K562 (cell line): Measurements from ENCODE around the gene LTA4H. TPM values are rescaled to one million over a fixed set of nuclear protein-coding genes. Genes with fewer than 3 reads are reported as not detected.

Source experiments
- ATAC-seq: fragments of 200-7000 bp; cut with Tn5 transposase; 3 replicates; pipeline ENCODE4 v1.9.1; 2020; ENCODE audit warnings: moderate library complexity
- BruUV-seq: library from RNA; stranded (reverse); fragments of 400-500 nt; replicated peaks from 2 replicates; lab custom pipeline; 2021; lab: Mats Ljungman, UMichigan
- CTCF ChIA-PET: fragments of 300-600 bp; formaldehyde crosslinking; extraction: SDS; loops from one replicate; lab custom pipeline; 2021; ENCODE audit warnings: low intra/inter-chr PET ratio; lab: Yijun Ruan, JAX
- POLR2A ChIA-PET: fragments of 300-600, 350-650 bp; sonication (Branson Sonifier 250); formaldehyde crosslinking; extraction: SDS; loops from one replicate; lab custom pipeline; 2021; ENCODE audit warnings: antibody characterized with exemption, inconsistent platforms; lab: Yijun Ruan, JAX
- DNase-seq, 4 experiments: peaks; one replicate each; pipeline versions ENCODE4 v3.0.0 to v3.0.0-alpha.2; 2011 to 2018; ENCODE audit warnings: low spot score in 3 of 4, mixed read lengths in 3 of 4; ENCODE audit errors: extremely low read depth in 1 of 4
- FAIRE-seq: peaks from 2 replicates; lab custom pipeline; 2011; peaks lifted over from hg19 to GRCh38; lab: Jason Lieb, UNC
- H2AFZ ChIP-seq: 2 replicates; pipeline ENCODE4 v1.6.0; 2011; ENCODE audit warnings: low read depth, low read length, control low read depth, inconsistent platforms
- H3K27ac ChIP-seq: fragments of 200-600 bp; 3 replicates; pipeline ENCODE4 v1.8.0; 2011; ENCODE audit warnings: low read depth, mild to moderate bottlenecking, control low read depth, inconsistent platforms, low read length, moderate library complexity, mixed read lengths; ENCODE audit errors: extremely low read depth
- H3K27me3 ChIP-seq, 2 experiments: fragments of 300-600 bp in 1 of 2; 2 replicates in 1 of 2; 3 replicates in 1 of 2; pipeline versions ENCODE4 v1.6.0 to v1.8.0; 2011; ENCODE audit warnings: inconsistent platforms in 2 of 2, low read length in 2 of 2, mild to moderate bottlenecking in 1 of 2, mixed read lengths in 1 of 2, moderate library complexity in 1 of 2; ENCODE audit not compliant: control insufficient read depth in 2 of 2, insufficient read depth in 2 of 2
- H3K36me3 ChIP-seq: fragments of 300-600 bp; 3 replicates; pipeline ENCODE4 v1.8.0; 2011; ENCODE audit warnings: mild to moderate bottlenecking, low read length, inconsistent platforms; ENCODE audit not compliant: control insufficient read depth, insufficient read depth
- H3K4me1 ChIP-seq, 2 experiments: fragments of 200-600 bp in 1 of 2; replicated peaks in 1 of 2; 2 replicates in 1 of 2; 3 replicates in 1 of 2; pipeline versions ENCODE4 v1.5.1 to v1.8.0; 2011; ENCODE audit warnings: inconsistent platforms in 2 of 2, low read length in 2 of 2, mild to moderate bottlenecking in 1 of 2, mixed read lengths in 1 of 2, moderate library complexity in 1 of 2; ENCODE audit not compliant: control insufficient read depth in 2 of 2, insufficient read depth in 2 of 2
- H3K4me2 ChIP-seq: 2 replicates; pipeline ENCODE4 v1.6.1; 2011; ENCODE audit warnings: low read length, control low read depth, inconsistent platforms, mixed read lengths; ENCODE audit not compliant: insufficient read depth
- H3K4me3 ChIP-seq: fragments of 200-600 bp; sonication (generic), shearing (Covaris generic); 2 replicates; pipeline ENCODE4 v1.5.1; 2016; ENCODE audit warnings: control low read depth, inconsistent platforms
- H3K79me2 ChIP-seq: fragments of 200-600 bp; 3 replicates; pipeline ENCODE4 v1.8.0; 2011; ENCODE audit warnings: low read length, inconsistent platforms; ENCODE audit not compliant: control insufficient read depth, insufficient read depth
- H3K9ac ChIP-seq, 2 experiments: 2 replicates each; pipeline versions ENCODE4 v1.6.0 to v1.6.1; 2011; ENCODE audit warnings: low read depth in 2 of 2, low read length in 2 of 2, control low read depth in 1 of 2, inconsistent platforms in 1 of 2, mild to moderate bottlenecking in 1 of 2, mixed read lengths in 1 of 2; ENCODE audit not compliant: insufficient read depth in 1 of 2
- H3K9me1 ChIP-seq: one replicate; pipeline ENCODE4 v1.6.0; 2011; ENCODE audit warnings: inconsistent platforms, mild to moderate bottlenecking, low read length, moderate library complexity; ENCODE audit not compliant: control insufficient read depth, insufficient read depth
- H3K9me3 ChIP-seq: replicated peaks from 2 replicates; pipeline ENCODE4 v1.5.1; 2011; ENCODE audit warnings: low read depth, low read length, inconsistent platforms; ENCODE audit not compliant: control insufficient read depth, insufficient read depth
- H4K20me1 ChIP-seq: replicated peaks from 2 replicates; pipeline ENCODE4 v1.6.1; 2011; ENCODE audit warnings: low read length, inconsistent platforms, mixed read lengths; ENCODE audit not compliant: control insufficient read depth, insufficient read depth
- CLOCK ChIP-seq: fragments of 250-450 bp; sonication (Bioruptor Pico); IDR thresholded peaks from 2 replicates; pipeline ENCODE4 v1.4.0; 2020; ENCODE audit warnings: mild to moderate bottlenecking, moderate library complexity, borderline replicate concordance
- DDX20 ChIP-seq: fragments of 450-650 bp; IDR thresholded peaks from 2 replicates; pipeline ENCODE4 v1.6.1; 2016; ENCODE audit warnings: missing genetic modification characterization, low read depth, mild to moderate bottlenecking, missing compliant biosample characterization, moderate library complexity
- EWSR1 ChIP-seq: fragments of 450-650 bp; IDR thresholded peaks from 2 replicates; pipeline ENCODE4 v1.6.1; 2018; ENCODE audit warnings: borderline replicate concordance, mild to moderate bottlenecking, low read depth, moderate library complexity; ENCODE audit not compliant: partially characterized antibody
- GATAD2A ChIP-seq: fragments of 450-650 bp; IDR thresholded peaks from 2 replicates; pipeline ENCODE4 v1.6.1; 2017
- IRF1 ChIP-seq: sonication (generic); formaldehyde crosslinking; IDR thresholded peaks from 2 replicates; pipeline ENCODE4 v1.8.0; 2022; ENCODE audit warnings: missing genetic modification reagents, mild to moderate bottlenecking, borderline replicate concordance
- MNT ChIP-seq, 2 experiments: fragments of 450-650 bp; conservative IDR thresholded peaks; 2 replicates each; pipeline ENCODE4 v1.6.1; 2017; ENCODE audit warnings: mild to moderate bottlenecking in 2 of 2, moderate library complexity in 2 of 2
- MTA1 ChIP-seq: fragments of 450-650 bp; IDR thresholded peaks from 2 replicates; pipeline ENCODE4 v1.6.1; 2017; ENCODE audit warnings: borderline replicate concordance
- MXD1 ChIP-seq: fragments of 250-450 bp; sonication (Bioruptor Pico); IDR thresholded peaks from 2 replicates; pipeline ENCODE4 v1.8.0; 2021; ENCODE audit warnings: borderline replicate concordance, mild to moderate bottlenecking, moderate library complexity; ENCODE audit not compliant: poor library complexity, severe bottlenecking
- NR2C1 ChIP-seq, 2 experiments: fragments of 450-650 bp; IDR thresholded peaks; 2 replicates each; pipeline ENCODE4 v1.6.1; 2017; ENCODE audit warnings: mild to moderate bottlenecking in 2 of 2, antibody characterized with exemption in 1 of 2, inconsistent platforms in 1 of 2, missing compliant biosample characterization in 1 of 2, missing genetic modification characterization in 1 of 2
- ZBED1 ChIP-seq: IDR thresholded peaks from 2 replicates; pipeline ENCODE4 v1.6.1; 2014
- ZNF146 ChIP-seq: IDR thresholded peaks from one replicate; pipeline ENCODE4 v1.6.1; 2018; ENCODE audit warnings: missing compliant biosample characterization; ENCODE audit not compliant: unreplicated experiment
- ZNF431 ChIP-seq: sonication (generic); formaldehyde crosslinking; IDR thresholded peaks from 2 replicates; pipeline ENCODE4 v1.8.0; 2022; ENCODE audit warnings: mild to moderate bottlenecking, missing genetic modification reagents
- WGBS: fragments of 100-300 bp; shearing (Covaris generic); methylation state at CpG from one replicate; pipeline ENCODE4 v1.1.6; 2016; ENCODE audit warnings: low coverage, mixed read lengths; ENCODE audit not compliant: insufficient coverage; ENCODE audit errors: missing lambda C conversion rate; 5-methylcytosine and 5-hydroxymethylcytosine counted together
- in situ Hi-C: fragments of 300-500 bp; cut with MboI; formaldehyde crosslinking; loops from 4 replicates; pipeline ENCODE4 v1.15.0; 2018; ENCODE audit warnings: inconsistent platforms, mixed read lengths
- intact Hi-C: fragments of 100-400 bp; cut with micrococcal nuclease; formaldehyde crosslinking; loops from 2 replicates; pipeline ENCODE4 v1.14.2; 2022
- polyA plus RNA-seq, 8 experiments: library from polyadenylated mRNA; depleted of rRNA in 4 of 8; stranded (reverse) in 5 of 8; unstranded in 3 of 8; fragments of >200 nt; fragmentation: Nextera tagmentation in 2 of 8; fragmentation: Illumina TruSeq in 1 of 8; extraction: Ambion mirVana in 2 of 8; extraction: Trizol in 1 of 8; gene quantifications; 2 replicates each; pipeline versions ENCODE4 v1.2.1 to v1.2.3, GENCODE V29; 2011 to 2014; ENCODE audit warnings: inconsistent platforms in 1 of 8, missing spikeins in 1 of 8
- total RNA-seq, 7 experiments: library from RNA; depleted of rRNA in 6 of 7; stranded (reverse); fragments of >200 nt in 6 of 7; fragmentation: Illumina TruSeq in 2 of 7; extraction: Trizol in 2 of 7; gene quantifications; 2 replicates each; pipeline versions ENCODE4 v1.2.1 to v1.2.3, GENCODE V29; 2011 to 2021; ENCODE audit warnings: low replicate concordance in 1 of 7

Gene LTA4H
- total and polyA plus RNA-seq, 9 of the 15 experiments (the other 6 are each of a cell fraction or from before 2014, with no cell fraction given): 25.2 to 58.1 (median 40.5) TPM

- TSS peak; percentile 41 for BruUV-seq
- H3K4me2 ChIP-seq: peak overlapping the region; percentile 9; the same call in 1 of the 2 replicates
- ATAC-seq (no peak), FAIRE-seq (no peak), DNase-seq (no peak)
- no peaks in the 10 kb centered on the region for H3K36me3 ChIP-seq
- H3K4me3 ChIP-seq: no peak overlapping the region
- no peaks in the 10 kb centered on the region for H3K27me3 ChIP-seq
- no peak overlapping the region; the same call in 1 of the 2 replicates for H2AFZ ChIP-seq
- POLR2A ChIA-PET: no interaction called here
- intact Hi-C loops (no loop called here), in situ Hi-C loops (no loop called here)
- no peak overlapping the region for H3K9ac ChIP-seq
- H4K20me1 ChIP-seq: no peaks in the 10 kb centered on the region
- no peak for TF ChIP-seq MNT (conservative IDR thresholded peaks at IDR 0.05)
- no peak for TF ChIP-seq DDX20
- no peak for TF ChIP-seq EWSR1
- TF ChIP-seq IRF1 (CRISPR knock-in tag): no peak
- no peak for TF ChIP-seq CLOCK (CRISPR knock-in tag)
- no peak for TF ChIP-seq ZBED1
- no peak for TF ChIP-seq ZNF146 (CRISPR knock-in tag)
- no peak for TF ChIP-seq NR2C1 (IDR thresholded peaks at IDR 0.05)
- no peak for TF ChIP-seq NR2C1 (tag; IDR thresholded peaks at IDR 0.05)
- TF ChIP-seq MTA1: no peak
- TF ChIP-seq MXD1: no peak
- no peak for TF ChIP-seq ZNF431 (CRISPR knock-in tag)
- no peak for TF ChIP-seq GATAD2A
- CTCF ChIA-PET: no interaction called here
- H3K9me1 ChIP-seq: no peaks in the 10 kb centered on the region
- H3K4me1 ChIP-seq: peaks cover 3 to 8% of the 10 kb centered on the region in 2 experiments; a peak in 4 of 5 replicates
- H3K79me2 ChIP-seq: peaks cover 6% of the 10 kb centered on the region; the same call in 1 of the 3 replicates
- H3K9me3 ChIP-seq: no peaks in the 10 kb centered on the region
- WGBS: 48% methylated on average over 7 of the region's 7 CpGs
- H3K27ac ChIP-seq: no peak overlapping the region
Measured at GRCh38 chr12:96033549-96034389, 1.6 kb downstream of the LTA4H start.
